K562 (cell line): ENCODE data around the gene INPP5K. TPM values are rescaled to one million over a fixed set of nuclear protein-coding genes. Genes with fewer than 3 reads are reported as not detected.
A peak's percentile ranks its signal among the peaks of the same experiment; 100 is the strongest.

Experiments
- BCL6 ChIP-seq: fragments of 250-450 bp; sonication (Bioruptor Pico); IDR thresholded peaks from 2 replicates; pipeline ENCODE4 v1.4.0; 2020
- BHLHE40 ChIP-seq: IDR thresholded peaks from 2 replicates; pipeline ENCODE4 v1.6.1; 2011; ENCODE audit warnings: low read length, improper control_type of control experiment
- BRD9 ChIP-seq: fragments of 450-650 bp; IDR thresholded peaks from 2 replicates; pipeline ENCODE4 v1.6.1; 2018; ENCODE audit warnings: low read depth; ENCODE audit not compliant: partially characterized antibody
- BRF2 ChIP-seq: IDR thresholded peaks from 3 replicates; pipeline ENCODE4 v1.6.1; 2011; ENCODE audit warnings: borderline replicate concordance, mild to moderate bottlenecking; ENCODE audit not compliant: insufficient read length, insufficient read depth
- ESRRA ChIP-seq: fragments of 450-650 bp; IDR thresholded peaks from 2 replicates; pipeline ENCODE4 v1.6.1; 2014; ENCODE audit warnings: low read depth, mild to moderate bottlenecking, moderate library complexity, borderline replicate concordance
- FOXJ3 ChIP-seq: sonication (generic); formaldehyde crosslinking; IDR thresholded peaks from 2 replicates; pipeline ENCODE4 v1.4.0; 2020; ENCODE audit warnings: mild to moderate bottlenecking, missing genetic modification reagents
- HBP1 ChIP-seq: fragments of 450-650 bp; formaldehyde crosslinking; IDR thresholded peaks from 2 replicates; pipeline ENCODE4 v1.4.0; 2022; ENCODE audit warnings: missing genetic modification characterization
- HDAC1 ChIP-seq, 2 experiments: fragments of 450-650 bp; IDR thresholded peaks; 2 replicates each; pipeline ENCODE4 v1.6.1; 2016 to 2017; ENCODE audit warnings: inconsistent platforms in 1 of 2, mild to moderate bottlenecking in 1 of 2, moderate library complexity in 1 of 2
- HNRNPL ChIP-seq: fragments of 200-400 bp; formaldehyde crosslinking; IDR thresholded peaks from 2 replicates; pipeline ENCODE4 v1.6.1; 2017; ENCODE audit warnings: low read depth, mild to moderate bottlenecking, low read length
- NCOA2 ChIP-seq, 2 experiments: fragments of 450-650 bp; IDR thresholded peaks; 2 replicates each; pipeline ENCODE4 v1.6.1; 2018; ENCODE audit warnings: mild to moderate bottlenecking in 2 of 2, moderate library complexity in 1 of 2; ENCODE audit not compliant: partially characterized antibody in 2 of 2
- NFIX ChIP-seq: fragments of 250-450 bp; sonication (Bioruptor Pico); IDR thresholded peaks from 2 replicates; pipeline ENCODE4 v1.4.0; 2020; ENCODE audit warnings: low read depth, mild to moderate bottlenecking, moderate library complexity
- SLC30A9 ChIP-seq: fragments of 250-450 bp; sonication (Bioruptor Pico); IDR thresholded peaks from 2 replicates; pipeline ENCODE4 v1.8.0; 2022; ENCODE audit warnings: mild to moderate bottlenecking, moderate library complexity
- SMARCE1 ChIP-seq: fragments of 450-650 bp; IDR thresholded peaks from 2 replicates; pipeline ENCODE4 v1.7.1; 2016; ENCODE audit warnings: mild to moderate bottlenecking
- XRCC5 ChIP-seq: fragments of 200-400 bp; formaldehyde crosslinking; IDR thresholded peaks from 2 replicates; pipeline ENCODE4 v1.6.1; 2017; ENCODE audit warnings: low read depth, mild to moderate bottlenecking, low read length
- ZC3H8 ChIP-seq: fragments of 450-650 bp; IDR thresholded peaks from 2 replicates; pipeline ENCODE4 v1.6.1; 2017
- ZFP91 ChIP-seq: sonication (generic); formaldehyde crosslinking; IDR thresholded peaks from 2 replicates; pipeline ENCODE4 v1.8.0; 2022; ENCODE audit warnings: mild to moderate bottlenecking, missing genetic modification reagents
- ZNF121 ChIP-seq: sonication (generic); formaldehyde crosslinking; conservative IDR thresholded peaks from 2 replicates; pipeline ENCODE4 v1.8.0; 2022; ENCODE audit warnings: missing genetic modification reagents
- ZNF830 ChIP-seq: fragments of 250-450 bp; sonication (Bioruptor Pico); IDR thresholded peaks from 2 replicates; pipeline ENCODE4 v1.5.0; 2021; ENCODE audit warnings: mild to moderate bottlenecking
- polyA plus RNA-seq, 8 experiments: library from polyadenylated mRNA; depleted of rRNA in 4 of 8; stranded (reverse) in 5 of 8; unstranded in 3 of 8; fragments of >200 nt; fragmentation: Nextera tagmentation in 2 of 8; fragmentation: Illumina TruSeq in 1 of 8; extraction: Ambion mirVana in 2 of 8; extraction: Trizol in 1 of 8; gene quantifications; 2 replicates each; pipeline versions ENCODE4 v1.2.1 to v1.2.3, GENCODE V29; 2011 to 2014; ENCODE audit warnings: inconsistent platforms in 1 of 8, missing spikeins in 1 of 8
- total RNA-seq, 7 experiments: library from RNA; depleted of rRNA in 6 of 7; stranded (reverse); fragments of >200 nt in 6 of 7; fragmentation: Illumina TruSeq in 2 of 7; extraction: Trizol in 2 of 7; gene quantifications; 2 replicates each; pipeline versions ENCODE4 v1.2.1 to v1.2.3, GENCODE V29; 2011 to 2021; ENCODE audit warnings: low replicate concordance in 1 of 7
- TF ChIP-seq, protein P1 (sequence below): IDR thresholded peaks from 2 replicates; pipeline ENCODE4 v1.6.1; 2012; ENCODE audit warnings: low read depth, low read length, improper control_type of control experiment, borderline replicate concordance
- TF ChIP-seq, protein P2 (sequence below): fragments of 450-650 bp; formaldehyde crosslinking; IDR thresholded peaks from 2 replicates; pipeline ENCODE4 v1.4.0; 2020; ENCODE audit warnings: mild to moderate bottlenecking, moderate library complexity

Gene INPP5K
- total and polyA plus RNA-seq, 9 of the 15 experiments (the other 6 are each of a cell fraction or from before 2014, with no cell fraction given), result 0.63 to 15.1 (median 10.1) TPM

GRCh38 chr17:1516388-1517161 lies at the start of gene INPP5K (continued):
- TF ChIP-seq BHLHE40 (no peak), NFIX (CRISPR knock-in tag) (no peak), SLC30A9 (no peak), NCOA2 (IDR thresholded peaks at IDR 0.05; ENCODE audit: partially characterized antibody in 2 of 2) (no peak), ZNF830 (CRISPR knock-in tag) (no peak), HNRNPL (no peak), ZNF121 (CRISPR knock-in tag) (no peak), HBP1 (CRISPR knock-in tag) (no peak), ZC3H8 (no peak), BCL6 (CRISPR knock-in tag) (no peak), ESRRA (peak; percentile 55; the same call in 1 of the 2 replicates), HDAC1 (IDR thresholded peaks at IDR 0.05) (peak in 1 of 2 experiments; percentile 97; a peak in 2 of 4 replicates), FOXJ3 (no peak), XRCC5 (no peak), ZFP91 (no peak), BRD9 (no peak), BRF2 (no peak), SMARCE1 (no peak)
- TF ChIP-seq, protein P1, sequence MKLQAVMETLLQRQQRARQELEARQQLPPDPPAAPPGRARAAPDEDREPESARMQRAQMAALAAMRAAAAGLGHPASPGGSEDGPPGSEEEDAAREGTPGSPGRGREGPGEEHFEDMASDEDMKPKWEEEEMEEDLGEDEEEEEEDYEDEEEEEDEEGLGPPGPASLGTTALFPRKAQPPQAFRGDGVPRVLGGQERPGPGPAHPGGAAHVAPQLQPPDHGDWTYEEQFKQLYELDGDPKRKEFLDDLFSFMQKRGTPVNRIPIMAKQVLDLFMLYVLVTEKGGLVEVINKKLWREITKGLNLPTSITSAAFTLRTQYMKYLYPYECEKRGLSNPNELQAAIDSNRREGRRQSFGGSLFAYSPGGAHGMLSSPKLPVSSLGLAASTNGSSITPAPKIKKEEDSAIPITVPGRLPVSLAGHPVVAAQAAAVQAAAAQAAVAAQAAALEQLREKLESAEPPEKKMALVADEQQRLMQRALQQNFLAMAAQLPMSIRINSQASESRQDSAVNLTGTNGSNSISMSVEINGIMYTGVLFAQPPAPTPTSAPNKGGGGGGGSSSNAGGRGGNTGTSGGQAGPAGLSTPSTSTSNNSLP, result no peak
- TF ChIP-seq, protein P2, sequence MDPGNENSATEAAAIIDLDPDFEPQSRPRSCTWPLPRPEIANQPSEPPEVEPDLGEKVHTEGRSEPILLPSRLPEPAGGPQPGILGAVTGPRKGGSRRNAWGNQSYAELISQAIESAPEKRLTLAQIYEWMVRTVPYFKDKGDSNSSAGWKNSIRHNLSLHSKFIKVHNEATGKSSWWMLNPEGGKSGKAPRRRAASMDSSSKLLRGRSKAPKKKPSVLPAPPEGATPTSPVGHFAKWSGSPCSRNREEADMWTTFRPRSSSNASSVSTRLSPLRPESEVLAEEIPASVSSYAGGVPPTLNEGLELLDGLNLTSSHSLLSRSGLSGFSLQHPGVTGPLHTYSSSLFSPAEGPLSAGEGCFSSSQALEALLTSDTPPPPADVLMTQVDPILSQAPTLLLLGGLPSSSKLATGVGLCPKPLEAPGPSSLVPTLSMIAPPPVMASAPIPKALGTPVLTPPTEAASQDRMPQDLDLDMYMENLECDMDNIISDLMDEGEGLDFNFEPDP (CRISPR knock-in tag), result no peak
